A673 (cell line): ENCODE data around the gene ACY1. TPM values are rescaled to one million over a fixed set of nuclear protein-coding genes. Genes with fewer than 3 reads are reported as not detected.
A peak's percentile ranks its signal among the peaks of the same experiment; 100 is the strongest.

Source experiments
- Bru-seq: library from RNA; stranded (reverse); fragments of 400-500 nt; gene quantifications from one replicate; lab custom pipeline; 2021; lab: Mats Ljungman, UMichigan
- BruChase-seq, 2 experiments: library from RNA; stranded (reverse); fragments of 400-500 nt; gene quantifications; one replicate each; lab custom pipeline; 2021; lab: Mats Ljungman, UMichigan
- BruUV-seq: library from RNA; stranded (reverse); fragments of 400-500 nt; replicated peaks from 2 replicates; lab custom pipeline; 2021; lab: Mats Ljungman, UMichigan
- CTCF ChIA-PET: fragments of 300-600 bp; sonication (Branson Sonifier 250); formaldehyde crosslinking; loops from one replicate; lab custom pipeline; 2022; ENCODE audit warnings: antibody characterized with exemption; lab: Charles Lee
- POLR2A ChIA-PET: fragments of 300-600 bp; sonication (Branson Sonifier 250); formaldehyde crosslinking; loops from one replicate; lab custom pipeline; 2022; ENCODE audit warnings: antibody characterized with exemption; ENCODE audit not compliant: low non-redundant PET; lab: Charles Lee
- DNase-seq: peaks from one replicate; pipeline ENCODE4 v3.0.0-alpha.2; 2015; ENCODE audit warnings: low spot score
- H3K27ac ChIP-seq: fragments of 200-600 bp; sonication (generic); 2 replicates; pipeline ENCODE4 v1.5.1; 2016; ENCODE audit warnings: mixed run types, low read depth, mild to moderate bottlenecking, mixed read lengths, antibody characterized with exemption, low read length; ENCODE audit not compliant: poor library complexity, severe bottlenecking
- H3K27me3 ChIP-seq: fragments of 200-600 bp; sonication (generic); replicated peaks from 2 replicates; pipeline ENCODE4 v1.6.1; 2017; ENCODE audit warnings: mixed run types, low read depth, mild to moderate bottlenecking, mixed read lengths, antibody characterized with exemption, low read length; ENCODE audit not compliant: insufficient read depth, poor library complexity
- H3K36me3 ChIP-seq: fragments of 200-600 bp; sonication (generic); 2 replicates; pipeline ENCODE4 v1.6.1; 2016; ENCODE audit warnings: mixed run types, mild to moderate bottlenecking, mixed read lengths, antibody characterized with exemption, low read length; ENCODE audit not compliant: insufficient read depth, poor library complexity, severe bottlenecking
- H3K4me1 ChIP-seq: fragments of 200-600 bp; sonication (generic); 2 replicates; pipeline ENCODE4 v1.6.1; 2017; ENCODE audit warnings: mixed run types, mild to moderate bottlenecking, mixed read lengths, antibody characterized with exemption, low read length; ENCODE audit not compliant: insufficient read depth, poor library complexity, severe bottlenecking
- H3K4me3 ChIP-seq: fragments of 200-600 bp; sonication (generic); 2 replicates; pipeline ENCODE4 v1.5.1; 2016; ENCODE audit warnings: low read depth, mixed run types, mild to moderate bottlenecking, mixed read lengths, low read length; ENCODE audit not compliant: poor library complexity, severe bottlenecking
- H3K9me3 ChIP-seq: fragments of 200-600 bp; sonication (generic); 2 replicates; pipeline ENCODE4 v1.6.1; 2016; ENCODE audit warnings: mixed run types, low read depth, mild to moderate bottlenecking, mixed read lengths, antibody characterized with exemption, low read length; ENCODE audit not compliant: poor library complexity, severe bottlenecking
- CTCF ChIP-seq: fragments of 300-800, 200-600 bp; sonication (generic); conservative IDR thresholded peaks from 2 replicates; pipeline ENCODE4 v1.5.1; 2017; ENCODE audit warnings: low read depth, mild to moderate bottlenecking, antibody characterized with exemption, low read length, moderate library complexity, mixed read lengths
- EZH2 ChIP-seq: fragments of 200-600 bp; sonication (generic); IDR thresholded peaks from 2 replicates; pipeline ENCODE4 v1.6.1; 2017; ENCODE audit warnings: borderline replicate concordance, low read depth, mild to moderate bottlenecking, mixed read lengths, antibody characterized with exemption, low read length; ENCODE audit not compliant: poor library complexity, severe bottlenecking
- intact Hi-C: fragments of 100-400 bp; cut with micrococcal nuclease; formaldehyde crosslinking; loops from one replicate; pipeline ENCODE4 v1.10.0; 2022; ENCODE audit not compliant: unreplicated experiment
- long read RNA-seq: library from polyadenylated mRNA; stranded (forward); transcript quantifications from one replicate; pipeline ENCODE4 v2.0.0, GENCODE V29; 2022
- total RNA-seq: library from RNA; stranded (reverse); gene quantifications from 2 replicates; pipeline ENCODE4 v1.2.3, GENCODE V29; 2021

Gene ACY1
- total RNA-seq = 6.4 and 9.3 TPM in 2 replicates
- Bru-seq, nascent RNA = percentile 51 among the genes with signal in this experiment
- percentile 14 among the genes with signal in this experiment for BruChase-seq, experiment 1, labeled RNA remaining after a 2-hour chase
- BruChase-seq, experiment 2, labeled RNA remaining after a 6-hour chase = percentile 42 among the genes with signal in this experiment
- long read RNA-seq, transcript ACY1-215 (15 exons, 1,684 nt) = major isoform, 10 of 10 reads
- long read RNA-seq, partial matches to known transcripts = 0 of 10 reads
- long read RNA-seq, other reads (novel, unspliced or antisense) = 0 of 10 reads

- peak; percentile 35 for DNase-seq
- peaks cover 6% of the 10 kb centered on the region for H3K4me1 ChIP-seq
- peak within 1 kb of the TSS; percentile 47 for H3K4me3 ChIP-seq
- H3K27me3 ChIP-seq = no peaks in the 10 kb centered on the region
- TF ChIP-seq CTCF (no peak), EZH2 (no peak)
- POLR2A ChIA-PET = no interaction called here
- H3K36me3 ChIP-seq = no peaks in the 10 kb centered on the region
- H3K27ac ChIP-seq = peak within 1 kb of the TSS; percentile 67
- CTCF ChIA-PET = interaction anchor here (1.0 kb wide), 1 partner anchor 42 kb away, joined by 3 read pairs; the partner anchor contains the start of gene RRP9
- intact Hi-C loops = no loop called here
- BruUV-seq = no TSS peak
- no peaks in the 10 kb centered on the region for H3K9me3 ChIP-seq
These were observed at the start of gene ACY1 for GRCh38 chr3:51982838-51983577. TSS of gene ACY1 (plus strand) at chr3:51983535. CDS start at chr3:51984065, 530 bp downstream.

GRCh38 chr3:51934139-51934850, 49.0 kb upstream of the ACY1 start:
- BruUV-seq = no TSS peak
- CTCF ChIA-PET = no interaction called here
- Histone ChIP-seq H3K4me1 (no peaks in the 10 kb centered on the region), H3K36me3 (no peaks in the 10 kb centered on the region), H3K27me3 (no peaks in the 10 kb centered on the region), H3K27ac (no peak overlapping the region), H3K4me3 (no peak overlapping the region), H3K9me3 (no peaks in the 10 kb centered on the region)
- no peak for TF ChIP-seq CTCF
- TF ChIP-seq EZH2 = no peak
- POLR2A ChIA-PET = no interaction called here
- intact Hi-C loops = no loop called here
- no peak for DNase-seq
